Hematopoietic multipotent progenitor cell treated with erythropoietin and hydrocortisone succinate and interleukin-3 and kit ligand, for 17 days (in vitro differentiated cells): ENCODE results near the gene CLBA1.

Experiments
- DNase-seq: peaks from one replicate; pipeline ENCODE4 v3.0.0-alpha.2; 2015; ENCODE audit warnings: low spot score

CLBA1 gene

DNA sequence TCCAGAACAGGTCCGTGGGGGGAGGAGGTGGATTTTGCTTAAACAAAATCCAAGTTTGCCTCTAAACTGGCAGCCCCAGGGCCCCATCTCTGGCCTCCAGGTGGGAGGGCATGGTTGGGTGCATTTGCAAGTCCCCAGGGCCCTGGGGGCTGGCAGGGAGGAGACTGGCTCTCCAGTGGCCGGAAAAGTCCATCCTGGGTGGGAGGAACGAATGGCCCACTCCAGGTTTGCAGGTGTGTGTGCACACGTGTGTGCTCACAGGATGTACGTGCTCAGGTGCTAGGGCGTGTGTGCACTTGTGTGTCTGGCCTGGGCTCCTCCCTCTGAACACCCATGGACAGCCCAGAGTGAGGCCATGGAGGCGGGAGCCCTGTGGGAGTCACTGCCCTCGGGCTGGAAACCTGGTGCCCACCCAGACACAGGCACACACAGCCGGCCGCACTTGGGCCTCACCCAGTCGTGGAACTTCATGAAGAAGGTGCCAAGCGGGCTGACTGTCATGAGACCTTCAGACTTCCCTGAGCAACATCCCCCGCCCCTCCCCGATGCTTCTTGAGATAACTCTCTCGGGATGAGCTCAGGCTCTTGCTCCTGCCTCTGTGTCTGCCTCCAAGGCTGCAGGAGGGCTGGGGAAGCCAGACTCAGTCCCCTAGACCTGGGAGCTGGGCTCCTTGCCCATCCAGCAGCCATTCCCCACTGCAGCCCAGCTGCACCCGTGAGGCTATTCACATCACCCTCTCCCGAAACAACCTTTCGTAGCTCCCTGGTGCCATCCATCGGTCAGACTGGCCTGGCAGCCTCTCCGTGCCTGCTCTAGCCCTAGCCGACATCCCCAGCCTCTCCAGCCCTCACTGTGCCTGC lies 16.8 kb upstream of the CLBA1 start:
- DNase-seq = no peak

DNA sequence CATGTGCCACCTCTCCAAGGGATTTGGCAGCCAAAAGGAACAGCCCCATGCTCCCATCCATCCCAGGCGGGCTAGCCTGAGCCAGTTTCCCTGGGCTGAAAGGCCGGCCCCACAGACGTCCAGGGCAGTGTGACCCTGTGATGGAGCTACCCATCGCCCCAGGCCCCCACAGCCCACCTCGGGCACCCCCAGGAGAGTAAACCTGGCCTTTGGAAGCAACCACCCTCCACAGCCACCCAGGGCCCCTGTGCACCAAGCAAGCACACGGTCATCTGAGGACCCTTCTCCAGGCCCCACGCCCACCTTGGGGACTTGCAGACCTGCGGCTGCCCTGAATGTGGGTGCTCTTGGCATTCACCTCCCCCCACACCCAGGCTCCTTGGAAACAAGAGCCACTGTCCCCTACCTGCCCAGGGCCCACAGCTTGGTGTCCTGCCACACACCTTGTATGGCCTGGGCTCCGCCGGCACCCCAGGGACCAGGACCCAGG lies 15.8 kb upstream of the CLBA1 start:
- no peak for DNase-seq

DNA sequence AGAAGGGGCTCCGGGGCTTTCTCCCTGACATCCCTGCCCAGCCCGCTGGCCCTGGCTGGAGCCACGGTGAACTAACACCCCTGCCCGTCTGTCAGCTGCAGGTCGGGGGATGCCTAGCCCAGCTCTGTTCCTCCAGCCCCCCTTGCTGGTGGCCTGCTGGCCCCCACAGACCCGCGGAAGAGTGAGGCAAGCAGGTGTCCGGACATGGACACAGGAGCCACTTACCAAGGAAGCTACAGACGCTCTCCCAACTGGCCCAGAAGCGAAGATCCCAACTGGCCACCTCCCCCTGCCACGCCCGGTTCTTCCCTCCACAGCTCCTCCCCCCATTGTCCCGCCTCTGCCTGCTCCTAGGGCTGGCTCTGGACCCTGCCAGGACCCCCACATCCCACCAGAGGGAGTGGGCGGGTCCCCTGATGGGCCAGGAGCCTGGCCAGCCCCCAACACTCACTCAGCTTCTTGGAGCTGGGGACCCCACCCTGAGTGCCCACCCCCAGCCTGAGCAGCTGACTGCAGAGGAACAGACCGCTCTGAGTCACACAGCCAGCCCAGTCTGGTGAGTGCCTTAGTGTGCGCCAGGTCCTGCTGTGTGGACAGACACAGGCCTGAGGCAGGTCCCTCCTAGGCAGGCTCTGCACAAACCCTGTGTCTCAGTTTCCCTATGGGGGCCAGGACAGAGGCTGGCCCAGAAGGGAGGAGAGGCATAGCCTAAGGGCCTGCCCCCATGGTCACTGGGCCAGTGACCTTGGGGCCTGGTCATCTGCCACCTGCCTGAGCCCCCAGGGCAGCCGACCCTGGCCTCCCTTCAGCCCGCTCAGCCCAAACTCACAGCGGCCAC lies 15.1 kb upstream of the CLBA1 start:
- DNase-seq = no peak

DNA sequence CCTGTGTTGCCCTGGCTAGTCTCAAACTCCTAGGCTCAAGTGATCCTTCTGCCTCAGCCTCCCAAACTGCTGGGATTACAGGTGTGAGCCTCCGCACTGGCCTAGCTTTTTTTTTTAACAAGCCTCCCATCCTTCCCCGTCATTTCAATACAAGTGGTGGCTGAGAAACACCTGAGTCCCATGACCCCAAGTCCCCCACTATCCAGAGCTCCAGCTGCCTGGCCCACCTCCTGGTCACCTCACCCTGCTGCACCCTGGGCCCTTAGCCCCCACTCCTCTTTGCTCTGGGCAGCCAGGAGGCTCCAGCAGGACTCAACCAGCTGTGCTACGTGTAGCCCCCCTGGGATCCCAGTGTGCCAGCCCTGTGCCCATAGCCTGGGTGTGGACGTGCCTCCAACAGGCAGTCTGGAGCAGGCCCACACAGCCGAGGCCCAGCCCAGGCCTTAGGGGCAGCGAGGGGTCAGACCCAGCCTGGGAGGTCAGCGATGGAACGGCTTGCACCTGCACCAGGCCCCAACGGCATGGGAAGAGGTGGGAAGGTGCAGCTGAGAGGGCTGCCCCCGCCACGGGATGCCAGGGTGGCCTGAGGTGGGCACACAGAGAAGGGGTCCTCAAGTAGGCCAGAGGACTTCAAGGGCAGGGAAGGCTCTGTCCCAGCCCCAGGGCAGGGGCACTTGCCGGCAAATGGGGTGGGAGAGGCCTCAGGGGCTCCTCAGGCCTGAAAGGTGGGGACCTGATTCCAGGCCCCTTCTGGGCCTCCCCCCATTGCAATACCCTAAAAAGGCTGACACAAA lies 13.9 kb upstream of the CLBA1 start:
- no peak for DNase-seq

DNA sequence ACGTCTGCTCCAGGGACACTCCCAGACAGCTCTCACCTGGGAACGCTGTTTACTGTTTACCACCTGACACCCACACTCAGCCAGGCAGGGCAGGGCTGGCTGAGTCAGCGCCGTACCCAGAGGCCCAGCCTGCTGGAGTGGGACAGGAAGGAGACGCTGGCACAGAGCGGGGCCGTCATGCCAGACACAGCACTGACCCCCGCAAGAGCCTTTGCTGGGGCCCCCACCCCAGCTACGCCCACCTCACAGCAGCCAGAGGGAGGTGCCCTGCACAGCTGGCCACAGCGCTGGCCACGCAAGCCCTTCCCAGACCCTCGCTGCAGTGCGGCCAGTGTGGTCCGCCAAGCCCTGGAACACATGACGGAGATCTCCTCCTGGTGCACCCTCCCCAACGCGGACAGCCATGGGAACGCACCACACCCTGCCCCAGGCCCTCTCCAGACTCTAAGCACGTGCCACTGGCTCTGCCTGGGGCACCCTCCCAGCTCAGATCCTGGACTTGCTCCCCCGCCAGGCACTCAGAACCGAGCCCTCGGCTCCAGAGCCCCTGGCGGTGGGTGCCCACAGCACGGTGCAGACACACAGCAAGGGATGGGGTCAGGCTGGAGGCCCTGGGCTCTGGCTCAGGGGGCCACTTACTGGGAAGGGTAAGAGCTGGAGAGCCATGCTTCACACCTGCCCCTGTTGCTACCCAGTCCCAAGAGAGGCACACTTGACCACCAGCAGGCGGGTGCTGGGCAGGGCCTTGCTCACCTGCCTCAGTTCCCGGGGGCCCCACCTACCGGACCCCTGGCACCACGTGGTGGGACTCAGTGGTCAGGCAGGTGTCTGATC lies 13.1 kb upstream of the CLBA1 start:
- DNase-seq = no peak

DNA sequence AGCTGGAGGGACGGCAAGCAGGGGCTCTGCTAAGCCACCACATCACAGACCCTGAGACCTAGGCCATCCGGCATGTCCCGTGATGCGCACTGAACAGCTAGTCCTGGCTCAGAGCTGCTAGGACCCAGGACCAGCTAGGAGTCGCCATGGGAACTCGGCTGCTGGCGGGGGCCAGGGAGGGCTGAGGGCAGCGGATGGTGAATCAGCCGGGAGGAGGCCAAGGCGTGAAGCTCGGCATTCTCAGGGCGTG lies 12.5 kb upstream of the CLBA1 start:
- no peak for DNase-seq

DNA sequence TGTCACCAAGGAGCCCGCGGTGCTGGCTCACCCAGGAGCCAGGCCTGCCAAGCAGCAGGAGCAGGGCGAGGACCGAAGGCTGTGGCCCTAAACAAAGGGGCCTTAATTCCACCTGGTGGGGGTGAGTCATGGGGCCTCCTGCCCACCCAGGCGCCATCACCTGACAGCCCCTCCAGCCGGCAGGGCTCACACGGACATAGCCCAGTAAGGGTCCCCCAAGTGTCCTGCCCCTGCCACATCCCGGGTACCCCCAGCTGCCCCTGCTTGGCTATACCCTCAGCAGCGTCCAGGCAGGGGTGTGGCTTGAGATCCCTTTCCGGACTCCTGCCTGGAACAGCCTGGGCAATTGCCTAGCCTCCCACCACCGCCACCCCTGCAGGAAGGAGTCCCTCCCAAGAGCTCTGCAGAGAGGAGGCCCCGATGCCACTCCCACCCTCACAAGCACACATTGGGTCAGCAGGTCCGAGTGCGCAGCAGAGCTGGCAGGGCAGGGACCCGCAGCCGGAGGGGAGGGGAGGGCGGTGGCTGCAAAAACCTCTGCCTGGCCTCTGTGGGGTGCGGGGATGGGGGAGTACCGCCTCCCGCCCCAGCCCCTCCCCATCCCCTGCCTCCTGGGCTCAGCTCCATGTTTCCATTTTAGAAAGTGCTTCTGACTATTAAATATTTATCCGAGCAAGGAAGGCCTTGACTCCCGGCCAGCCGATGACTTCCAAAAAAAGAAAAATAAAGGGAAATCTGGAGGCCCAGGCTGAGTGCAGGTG lies 12.0 kb upstream of the CLBA1 start:
- no peak for DNase-seq

DNA sequence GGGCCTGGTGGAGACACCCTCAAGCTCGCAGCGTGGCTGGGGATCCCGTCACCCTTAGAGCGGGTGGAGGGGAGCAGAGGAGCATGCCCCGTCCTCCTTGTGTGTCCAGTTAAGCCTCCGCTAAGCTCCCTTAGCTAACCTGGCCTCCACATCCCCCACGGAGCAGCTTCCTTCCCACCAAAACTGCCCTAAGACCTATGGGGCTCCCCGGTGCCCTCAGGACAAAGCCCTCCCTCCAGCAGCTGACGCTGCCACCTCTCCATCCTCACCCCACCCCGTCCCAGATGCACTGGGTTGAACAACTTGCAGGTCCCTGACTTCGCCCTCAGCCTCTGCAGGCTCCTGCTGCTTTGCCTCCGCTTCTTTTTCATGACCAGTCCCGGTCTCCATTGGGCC lies 11.4 kb upstream of the CLBA1 start:
- DNase-seq = no peak

DNA sequence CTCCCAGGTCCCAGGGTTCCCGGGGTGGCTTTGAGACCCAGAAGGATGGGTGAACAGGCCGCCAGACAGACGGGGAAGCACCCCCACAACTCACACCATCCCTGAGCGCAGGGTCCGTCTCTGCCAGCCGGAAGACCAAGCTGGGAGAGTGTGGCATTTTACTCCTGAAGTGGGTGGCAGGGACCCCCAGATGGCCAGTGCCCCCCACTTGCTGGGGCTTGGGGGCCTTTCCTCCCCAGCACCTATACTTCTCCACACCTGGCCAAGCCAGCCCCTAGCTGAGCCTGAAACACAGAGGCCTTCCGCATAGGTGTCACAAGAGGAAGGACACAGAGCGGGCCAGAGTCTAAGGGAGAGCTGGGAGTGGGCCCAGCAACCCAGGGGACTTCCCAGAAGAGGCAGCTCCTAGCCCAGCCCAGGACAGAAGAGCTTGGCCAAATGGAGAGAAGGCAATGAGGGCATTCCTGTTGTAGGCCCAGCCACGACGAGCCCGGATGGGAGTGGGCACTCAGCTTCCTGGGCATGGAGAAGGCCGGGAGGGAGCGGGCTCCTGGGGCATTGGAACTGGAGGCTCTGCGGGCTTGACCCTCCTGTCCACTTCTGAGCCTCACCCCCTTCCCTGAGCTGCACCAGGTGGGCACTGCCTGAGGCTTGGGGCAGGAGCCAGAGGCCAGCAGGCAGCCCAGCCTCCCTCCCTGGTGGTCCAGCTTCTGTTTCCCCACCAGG lies 10.8 kb upstream of the CLBA1 start:
- DNase-seq = no peak

DNA sequence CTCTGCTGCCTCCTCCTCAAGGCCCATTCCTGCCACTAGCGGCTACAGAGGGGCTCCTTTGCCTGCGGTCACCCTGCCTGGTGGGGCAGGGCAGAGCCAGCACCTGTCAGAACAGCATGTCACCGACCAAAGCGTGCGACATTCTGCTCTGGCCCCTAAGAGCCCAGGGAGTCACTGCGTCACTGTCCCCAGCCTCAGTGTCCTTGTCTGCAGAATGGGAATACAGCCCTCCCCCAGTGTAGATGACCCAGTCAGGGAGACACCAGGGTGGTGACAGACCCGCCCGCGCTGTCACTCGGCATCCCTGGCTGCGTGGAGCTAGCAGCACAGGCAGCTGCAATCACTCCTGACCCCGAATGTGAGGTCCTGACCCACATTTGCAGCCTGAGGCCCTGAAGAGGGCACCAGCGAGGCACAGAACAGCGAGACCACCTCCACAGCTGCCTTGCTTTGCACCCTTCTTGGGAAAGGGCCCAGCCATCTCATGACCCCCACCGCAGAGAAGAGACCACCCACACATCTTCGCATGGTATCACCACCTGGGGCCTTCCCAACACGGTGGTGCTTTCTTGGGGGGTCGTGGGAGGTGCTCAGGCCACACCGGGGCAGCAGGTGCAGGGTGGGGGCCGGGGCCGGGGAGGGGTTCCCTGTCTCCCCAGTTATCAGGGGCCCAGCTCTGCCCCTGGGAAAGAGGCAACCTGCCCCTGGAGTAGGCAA lies 9.9 kb upstream of the CLBA1 start:
- peak; percentile 11 for DNase-seq

DNA sequence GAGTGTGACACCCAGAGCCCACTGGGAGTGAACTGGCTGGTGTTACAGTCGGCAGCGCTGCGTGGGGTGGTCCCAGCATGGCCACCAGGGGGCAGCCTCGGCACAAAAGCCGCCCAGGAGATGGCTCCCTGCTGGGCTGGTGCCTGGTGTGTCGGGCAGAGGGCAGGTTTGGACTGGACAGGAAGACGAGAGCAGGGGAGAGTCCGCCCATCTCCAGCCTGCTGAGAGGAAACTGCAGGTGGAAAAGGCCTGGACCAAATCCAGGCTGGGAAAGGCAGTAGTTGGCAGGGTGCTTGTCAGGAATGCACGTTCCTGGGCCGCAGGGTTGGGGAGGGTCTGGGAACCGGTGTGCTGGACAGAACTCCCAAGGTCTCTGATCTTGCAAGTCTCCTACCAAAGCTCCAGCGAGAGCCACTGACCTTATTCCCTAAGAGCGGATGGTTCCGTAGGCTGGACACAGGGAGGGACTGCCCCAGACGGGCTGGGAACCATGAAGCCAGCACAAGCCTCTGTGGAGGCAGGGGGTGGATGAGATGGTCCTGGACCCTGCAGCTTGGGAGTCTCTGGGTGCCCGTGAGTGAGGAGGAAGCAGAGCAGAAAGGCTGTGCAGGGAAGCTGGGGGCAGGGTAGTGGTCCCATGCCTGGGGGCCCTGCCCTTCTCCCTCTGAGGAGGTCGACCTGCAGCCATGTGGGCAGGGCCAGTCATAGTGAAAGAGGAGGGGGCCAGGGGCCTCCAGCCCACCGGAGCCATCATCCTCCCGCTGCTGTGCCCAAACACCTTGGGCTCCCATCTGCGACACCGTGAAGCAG lies 9.2 kb upstream of the CLBA1 start:
- peak; percentile 82 for DNase-seq

DNA sequence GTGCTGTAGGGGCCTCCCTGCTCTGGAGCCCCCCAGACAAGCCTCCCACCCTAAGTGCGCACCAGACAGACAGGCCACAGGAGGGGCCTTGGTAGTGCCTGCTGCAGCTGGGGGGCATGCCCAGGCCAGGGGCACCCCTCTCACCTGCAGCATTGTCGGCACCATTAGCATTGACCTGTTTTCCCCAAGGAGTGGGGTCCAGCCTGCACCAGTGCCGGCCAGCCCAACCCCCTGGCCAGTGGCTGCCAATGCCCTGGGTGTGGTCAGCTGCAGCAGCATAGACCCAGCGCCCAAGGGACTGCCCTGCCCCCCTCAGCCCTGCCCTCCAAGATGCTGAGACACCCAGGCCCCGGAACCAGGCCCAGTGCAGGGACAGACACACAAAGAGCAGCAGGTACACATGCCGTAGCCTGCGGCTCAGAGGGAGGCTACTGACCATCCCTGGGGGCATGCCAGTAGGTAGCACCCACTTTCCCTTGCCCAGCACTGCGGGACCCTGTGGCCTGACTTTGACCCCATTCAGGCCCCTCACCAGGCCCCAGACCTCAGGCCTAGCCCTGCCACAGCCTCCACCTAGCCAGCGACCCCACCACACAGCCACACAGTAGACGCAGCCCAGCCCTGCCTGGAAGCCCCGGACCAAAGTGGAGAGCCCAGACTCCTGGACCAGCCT lies 8.4 kb upstream of the CLBA1 start:
- DNase-seq = no peak

DNA sequence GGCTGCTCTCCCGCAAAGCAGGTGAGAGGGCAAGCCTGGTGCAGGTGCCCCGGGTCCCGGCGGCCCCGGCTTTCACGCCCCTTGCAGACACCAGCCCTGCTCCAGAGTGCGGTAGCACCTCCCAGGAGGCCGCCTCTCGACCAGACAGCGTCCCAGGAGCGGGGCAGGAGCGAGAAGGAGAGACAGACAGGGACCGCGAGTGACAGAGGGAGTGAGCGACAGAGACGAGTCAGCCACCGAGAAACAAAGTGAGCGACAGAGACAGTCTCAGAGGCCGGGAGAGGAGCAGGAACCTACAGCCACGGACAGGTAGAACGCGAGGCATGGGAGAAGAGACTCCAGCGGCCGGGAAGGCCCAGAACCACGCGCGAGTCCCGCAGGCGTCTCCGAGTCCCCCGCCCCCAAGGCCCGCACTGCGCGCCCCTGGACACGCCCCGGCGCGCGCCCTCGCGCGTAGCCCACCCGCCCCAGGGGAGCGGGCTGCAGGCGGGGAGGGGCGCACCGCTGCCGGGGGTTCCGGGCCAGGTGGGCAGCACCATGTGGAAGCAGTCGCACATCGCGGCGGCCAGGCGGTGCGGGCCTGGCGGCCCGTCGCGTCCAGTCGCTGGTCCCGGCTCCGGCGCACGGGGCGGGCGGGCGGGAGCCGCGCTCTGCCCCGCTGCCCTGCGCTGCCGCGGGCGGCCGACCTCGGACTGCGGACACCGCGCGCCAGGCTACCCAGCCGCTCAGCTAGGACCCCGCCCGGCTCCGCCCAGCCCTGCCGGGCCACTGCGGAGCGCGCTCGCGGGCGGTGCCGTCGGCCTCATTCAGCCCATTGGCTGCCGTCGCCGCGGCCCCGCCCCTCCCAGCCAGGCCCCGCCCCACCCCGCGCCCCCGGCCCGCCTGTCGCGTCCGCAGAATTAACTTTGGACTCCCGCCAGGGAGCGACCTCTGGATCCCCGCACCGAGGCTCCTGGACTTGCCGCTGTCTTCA lies 7.6 kb upstream of the CLBA1 start, which contains the start of gene AHNAK2:
AHNAK2 (minus strand) TSS at position 694 of the 973 bp plus-strand sequence; CDS start at position 557, 137 bp downstream.
- peak; percentile 53 for DNase-seq

DNA sequence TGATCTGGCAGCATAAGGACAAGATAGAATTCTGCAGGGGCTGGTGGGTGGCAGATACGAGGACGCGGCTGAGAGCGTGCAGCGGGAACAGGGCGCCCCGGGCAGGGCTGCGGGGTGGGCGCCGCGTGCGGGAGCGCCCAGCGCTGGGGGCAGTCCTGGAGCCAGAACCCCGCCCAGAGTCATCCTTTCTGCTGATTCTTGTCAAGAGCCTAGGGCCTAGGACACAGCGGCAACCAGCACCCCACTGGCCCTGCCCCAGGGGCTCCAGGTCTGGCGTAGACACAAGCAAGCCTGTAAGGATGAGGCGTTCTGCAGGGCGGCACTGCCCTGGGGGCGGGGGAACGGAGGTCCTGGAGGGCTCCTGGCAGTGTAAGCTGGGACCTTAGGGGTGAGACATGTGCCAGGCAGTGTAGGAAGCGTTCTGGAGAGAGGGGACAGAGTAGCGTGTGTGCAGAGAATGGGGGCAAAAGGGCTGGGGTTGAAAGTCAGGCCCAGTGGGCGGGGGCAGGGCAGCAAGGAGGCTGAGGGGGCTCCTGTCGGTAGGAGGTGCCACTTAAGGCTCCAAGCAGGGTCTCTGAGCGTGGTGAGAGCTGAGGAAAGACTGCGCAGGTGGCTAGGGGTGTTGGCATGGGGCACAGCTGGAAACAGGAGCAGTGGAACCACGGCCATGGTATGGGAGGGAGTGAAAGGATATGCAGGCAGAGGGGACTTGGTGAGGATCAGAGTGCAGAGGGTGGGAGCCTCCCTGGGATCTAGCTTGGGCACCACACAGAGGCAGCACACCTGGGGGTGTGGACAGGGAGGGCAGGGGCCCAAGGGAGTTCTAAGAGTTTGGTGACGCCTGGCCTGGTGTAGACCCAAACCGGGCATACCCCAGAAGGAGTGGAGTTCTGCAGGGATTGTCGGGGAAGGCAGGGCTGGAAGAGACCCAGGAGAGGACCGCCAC lies 6.6 kb upstream of the CLBA1 start:
- DNase-seq = no peak

DNA sequence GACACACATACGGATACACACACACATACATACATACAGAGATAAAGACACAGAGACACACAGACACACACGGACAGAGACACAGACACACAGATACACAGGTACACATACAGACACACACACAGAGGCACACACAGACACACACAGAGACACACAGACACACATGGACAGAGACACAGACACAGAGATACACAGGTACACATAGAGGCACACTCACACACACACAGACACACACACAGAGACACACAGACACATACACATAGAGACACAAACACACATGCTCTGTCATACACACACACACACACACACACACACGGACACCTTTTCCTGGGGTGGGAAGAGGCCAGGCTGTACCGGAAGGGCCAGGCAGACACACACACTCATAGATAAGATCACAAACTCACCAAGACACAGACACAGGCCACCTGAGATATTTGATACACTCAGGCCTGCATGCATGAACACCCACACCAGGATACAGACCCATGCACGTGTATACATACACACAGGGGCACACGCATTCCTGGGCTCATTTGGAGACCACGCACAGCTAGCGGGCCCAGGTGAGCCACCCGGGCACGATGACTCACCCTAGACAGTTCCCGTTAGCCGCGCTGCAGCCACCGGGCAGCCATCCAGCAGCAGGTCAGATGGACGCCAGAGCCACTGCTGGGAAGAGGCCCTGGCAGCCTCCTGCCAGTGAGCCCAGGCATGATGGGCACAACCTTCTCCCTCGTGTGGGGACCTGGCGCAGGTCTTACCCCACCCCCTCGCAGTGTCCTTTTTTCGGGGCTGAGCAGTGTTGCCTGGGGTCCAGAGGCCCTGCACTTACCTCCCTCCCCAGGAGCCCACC lies 5.6 kb upstream of the CLBA1 start:
- no peak for DNase-seq
